Measurements from ENCODE around the gene NLRP5. TPM values are rescaled to one million over a fixed set of nuclear protein-coding genes. Genes with fewer than 3 reads are reported as not detected.
A peak's percentile ranks its signal among the peaks of the same experiment; 100 is the strongest.

Gene NLRP5
- total RNA-seq, 1 donor from 2014 or later: not detected

GRCh38 chr19:56110515-56111448 is 124.2 kb downstream of the NLRP5 start:
- peaks cover 95% of the 10 kb centered on the region for H4K20me1 ChIP-seq (ENCODE audit: low read depth)
- H3K4me2 ChIP-seq: peak overlapping the region; percentile 16
- no peak overlapping the region for H3K9ac ChIP-seq
- no peaks in the 10 kb centered on the region for H3K9me3 Mint-ChIP-seq
- H3K27ac Mint-ChIP-seq: peak overlapping the region; percentile 74
- peak; percentile 34 for DNase-seq (ENCODE audit: low spot score)
- H3K36me3 ChIP-seq: no peaks in the 10 kb centered on the region
- H3K4me1 Mint-ChIP-seq: peaks cover 60% of the 10 kb centered on the region
- H3K4me3 ChIP-seq: no peak overlapping the region
- H3F3A ChIP-seq (ENCODE audit: low read depth): peaks cover 10% of the 10 kb centered on the region
- H3K27me3 ChIP-seq: no peaks in the 10 kb centered on the region
- peaks cover 42% of the 10 kb centered on the region for H3K4me1 ChIP-seq
- no peaks in the 10 kb centered on the region for H3K9me3 ChIP-seq (ENCODE audit: low read depth)
- peaks cover 5% of the 10 kb centered on the region for H3K27me3 Mint-ChIP-seq (ENCODE audit: insufficient read depth, low read depth)
- peaks cover 19% of the 10 kb centered on the region for H3K36me3 Mint-ChIP-seq
- peak overlapping the region; percentile 70 for H3K27ac ChIP-seq
- H3K4me3 Mint-ChIP-seq: peak overlapping the region; percentile 62
- no peak for TF ChIP-seq EZH2 (IDR thresholded peaks at IDR 0.05)
- TF ChIP-seq CTCF (IDR thresholded peaks at IDR 0.05): no peak
- TF ChIP-seq EZH2phosphoT487 (IDR thresholded peaks at IDR 0.05): no peak
- H3K79me2 ChIP-seq (ENCODE audit: low read depth): peaks cover 99% of the 10 kb centered on the region
- H2AFZ ChIP-seq (replicated peaks): no peak overlapping the region

Small RNA genes lying within 50 kb of the gene (small RNA-seq; reads per million reads assigned to genes)
- not detected for gene RF00019

Other genes with a start within 250 kb of the NLRP5 start
- gene NLRP9, start 248.4 kb upstream of the NLRP5 start, total RNA-seq (ENCODE audit: low replicate concordance): not detected in 2 replicates
- gene RFPL4A, start 227.7 kb upstream of the NLRP5 start, total RNA-seq (ENCODE audit: low replicate concordance): not detected in 2 replicates
- not detected in 2 replicates for gene RFPL4AL1, start 217.7 kb upstream of the NLRP5 start, total RNA-seq (ENCODE audit: low replicate concordance)
- not detected in 2 replicates for gene NLRP11, start 154.8 kb upstream of the NLRP5 start, total RNA-seq (ENCODE audit: low replicate concordance)
- gene NLRP4, start 150.2 kb upstream of the NLRP5 start, total RNA-seq (ENCODE audit: low replicate concordance): not detected in 2 replicates
- not detected in 2 replicates for gene NLRP13, start 54.4 kb upstream of the NLRP5 start, total RNA-seq (ENCODE audit: low replicate concordance)
- not detected in 2 replicates for gene NLRP8, start 38.9 kb upstream of the NLRP5 start, total RNA-seq (ENCODE audit: low replicate concordance)
- gene ZNF787, start 134.5 kb downstream of the NLRP5 start, total RNA-seq (ENCODE audit: low replicate concordance): 2.2 and 30.0 TPM in 2 replicates
- gene ZNF444, start 154.5 kb downstream of the NLRP5 start, total RNA-seq (ENCODE audit: low replicate concordance): 7.0 and 51.8 TPM in 2 replicates
- gene GALP, start 189.2 kb downstream of the NLRP5 start, total RNA-seq (ENCODE audit: low replicate concordance): 0.71 and 1.8 TPM in 2 replicates
- not detected in 2 replicates for gene ZSCAN5B, start 211.0 kb downstream of the NLRP5 start, total RNA-seq (ENCODE audit: low replicate concordance)
- gene ZSCAN5C, start 215.5 kb downstream of the NLRP5 start, total RNA-seq (ENCODE audit: low replicate concordance): not detected in 2 replicates